Measurements from ENCODE around the gene PRR5.

GRCh38 chr22:44697423-44698141 is 4.4 kb upstream of the PRR5 start:
- peak; percentile 94 for TF ChIP-seq CTCF (IDR thresholded peaks at IDR 0.05; ENCODE audit: low read depth, low read length, poor library complexity, severe bottlenecking)
- no peak for TF ChIP-seq EZH2phosphoT487 (IDR thresholded peaks at IDR 0.05; ENCODE audit: borderline replicate concordance, low read length)

Measured in DOHH2 (cell line).